Gastroesophageal sphincter (tissue), 3 donors: ENCODE results near the gene ISOC2.

Experiments
- CTCF ChIP-seq, 4 experiments: fragments of 200-600 bp in 2 of 4; fragments of 450-650 bp in 2 of 4; sonication (generic) in 1 of 4; IDR thresholded peaks; one replicate each; pipeline ENCODE4 v1.5.1; 2017 to 2019; ENCODE audit warnings: antibody characterized with exemption in 4 of 4, mild to moderate bottlenecking in 2 of 4, moderate library complexity in 2 of 4
- EP300 ChIP-seq: sonication (generic); formaldehyde crosslinking; IDR thresholded peaks from one replicate; pipeline ENCODE4 v1.6.1; 2017; ENCODE audit warnings: antibody characterized with exemption, mild to moderate bottlenecking
- POLR2A ChIP-seq, 2 donors: fragments of 450-650 bp; IDR thresholded peaks; one replicate each; pipeline ENCODE4 v1.6.1; 2017; ENCODE audit warnings: antibody characterized with exemption in 2 of 2, mild to moderate bottlenecking in 2 of 2, moderate library complexity in 1 of 2
- POLR2AphosphoS5 ChIP-seq: sonication (generic); formaldehyde crosslinking; IDR thresholded peaks from one replicate; pipeline ENCODE4 v1.6.1; 2017; ENCODE audit warnings: antibody characterized with exemption

GRCh38 chr19:55436847-55437246 is 24.6 kb downstream of the ISOC2 start:
- TF ChIP-seq CTCF (IDR thresholded peaks at IDR 0.05) = no peak
- TF ChIP-seq EP300 = no peak
- TF ChIP-seq POLR2AphosphoS5 = no peak
- TF ChIP-seq POLR2A (IDR thresholded peaks at IDR 0.05) = no peak
